Cardiac muscle cell (in vitro differentiated cells and primary cell): Measurements from ENCODE around the gene PHF23. TPM values are rescaled to one million over a fixed set of nuclear protein-coding genes. Genes with fewer than 3 reads are reported as not detected.
A peak's percentile ranks its signal among the peaks of the same experiment; 100 is the strongest.

Experiments
- DNase-seq, 2 donors: peaks; one replicate each; pipeline versions ENCODE4 v3.0.0 to v3.0.0-alpha.2; 2010 to 2017; ENCODE audit warnings: low read depth in 1 of 2, low spot score in 1 of 2
- H3K27ac ChIP-seq: fragments of 200-600 bp; sonication (generic); 2 replicates; pipeline ENCODE4 v1.5.1; 2016
- H3K27me3 ChIP-seq: fragments of 200-600 bp; sonication (generic); 2 replicates; pipeline ENCODE4 v1.6.0; 2016; ENCODE audit warnings: control low read depth
- H3K36me3 ChIP-seq: fragments of 200-600 bp; sonication (generic); 2 replicates; pipeline ENCODE4 v1.5.1; 2016; ENCODE audit warnings: control low read depth
- H3K4me1 ChIP-seq: fragments of 200-600 bp; sonication (generic); 2 replicates; pipeline ENCODE4 v1.8.1; 2017; ENCODE audit warnings: low read depth, mild to moderate bottlenecking, mixed run types
- H3K4me3 ChIP-seq: fragments of 200-600 bp; sonication (generic); 2 replicates; pipeline ENCODE4 v1.5.1; 2016; ENCODE audit warnings: mild to moderate bottlenecking
- H3K9me3 ChIP-seq: fragments of 200-600 bp; sonication (generic); 2 replicates; pipeline ENCODE4 v1.5.1; 2017; ENCODE audit warnings: low read depth, mild to moderate bottlenecking, control low read depth
- CTCF ChIP-seq: IDR thresholded peaks from 2 replicates; pipeline ENCODE4 v1.5.1; 2012; ENCODE audit warnings: low read depth, mild to moderate bottlenecking, low read length
- polyA plus RNA-seq: library from polyadenylated mRNA; unstranded; fragments of >200 nt; fragmentation: Nextera tagmentation; extraction: Ambion mirVana; gene quantifications from 2 replicates; pipeline ENCODE4 v1.2.1, GENCODE V29; 2016
- total RNA-seq: library from RNA; depleted of rRNA; stranded (reverse); fragments of >200 nt; gene quantifications from 2 replicates; pipeline ENCODE4 v1.2.3, GENCODE V29; 2016

The PHF23 gene
- total and polyA plus RNA-seq, 2 experiments from 2014 or later = 57.7 to 65.0 TPM

GRCh38 chr17:7224661-7225111, 14.6 kb downstream of the PHF23 start:
- Histone ChIP-seq H3K36me3 (peaks cover 70% of the 10 kb centered on the region), H3K27me3 (no peaks in the 10 kb centered on the region), H3K4me3 (no peak overlapping the region), H3K9me3 (no peaks in the 10 kb centered on the region), H3K4me1 (peaks cover 6% of the 10 kb centered on the region), H3K27ac (peak overlapping the region; percentile 3)
- TF ChIP-seq CTCF = no peak
- no peak for DNase-seq

GRCh38 chr17:7224110-7224509, 15.1 kb downstream of the PHF23 start:
- Histone ChIP-seq H3K36me3 (peaks cover 66% of the 10 kb centered on the region), H3K9me3 (no peaks in the 10 kb centered on the region), H3K4me1 (peaks cover 6% of the 10 kb centered on the region), H3K27me3 (no peaks in the 10 kb centered on the region), H3K4me3 (no peak overlapping the region), H3K27ac (no peak overlapping the region)
- DNase-seq = no peak
- no peak for TF ChIP-seq CTCF

- Histone ChIP-seq H3K4me1 (peaks cover 11% of the 10 kb centered on the region), H3K4me3 (no peak overlapping the region), H3K27me3 (no peaks in the 10 kb centered on the region), H3K27ac (no peak overlapping the region), H3K9me3 (no peaks in the 10 kb centered on the region), H3K36me3 (peaks cover 59% of the 10 kb centered on the region)
- no peak for TF ChIP-seq CTCF
- no peak for DNase-seq
Measured at GRCh38 chr17:7223375-7223774, 15.9 kb downstream of the PHF23 start.

- Histone ChIP-seq H3K4me3 (no peak overlapping the region), H3K27ac (no peak overlapping the region), H3K4me1 (peaks cover 14% of the 10 kb centered on the region), H3K9me3 (no peaks in the 10 kb centered on the region), H3K27me3 (no peaks in the 10 kb centered on the region), H3K36me3 (peaks cover 55% of the 10 kb centered on the region)
- no peak for TF ChIP-seq CTCF
- no peak for DNase-seq
Measured at GRCh38 chr17:7222972-7223292, 16.3 kb downstream of the PHF23 start.

GRCh38 chr17:7222093-7222971, 16.9 kb downstream of the PHF23 start:
- H3K27ac ChIP-seq = no peak overlapping the region
- no peak overlapping the region for H3K4me3 ChIP-seq
- peaks cover 14% of the 10 kb centered on the region for H3K4me1 ChIP-seq
- DNase-seq = no peak
- no peak for TF ChIP-seq CTCF
- H3K36me3 ChIP-seq = peaks cover 49% of the 10 kb centered on the region
- H3K27me3 ChIP-seq = no peaks in the 10 kb centered on the region
- no peaks in the 10 kb centered on the region for H3K9me3 ChIP-seq
